GM12865 (cell line): ENCODE results near the gene HELZ.

Experiments used
- DNase-seq: peaks from one replicate; pipeline ENCODE4 v3.0.0; 2010; ENCODE audit warnings: low read depth
- H3K4me3 ChIP-seq: 2 replicates; pipeline ENCODE4 v1.5.1; 2011; ENCODE audit warnings: mild to moderate bottlenecking, low read depth, low read length, control low read depth
- TF ChIP-seq, protein P1 (sequence below): IDR thresholded peaks from 2 replicates; pipeline ENCODE4 v1.5.1; 2011; ENCODE audit warnings: low read length, control low read depth, low read depth, inconsistent platforms; ENCODE audit not compliant: insufficient read depth; ENCODE audit errors: missing control alignments

The HELZ gene

DNA sequence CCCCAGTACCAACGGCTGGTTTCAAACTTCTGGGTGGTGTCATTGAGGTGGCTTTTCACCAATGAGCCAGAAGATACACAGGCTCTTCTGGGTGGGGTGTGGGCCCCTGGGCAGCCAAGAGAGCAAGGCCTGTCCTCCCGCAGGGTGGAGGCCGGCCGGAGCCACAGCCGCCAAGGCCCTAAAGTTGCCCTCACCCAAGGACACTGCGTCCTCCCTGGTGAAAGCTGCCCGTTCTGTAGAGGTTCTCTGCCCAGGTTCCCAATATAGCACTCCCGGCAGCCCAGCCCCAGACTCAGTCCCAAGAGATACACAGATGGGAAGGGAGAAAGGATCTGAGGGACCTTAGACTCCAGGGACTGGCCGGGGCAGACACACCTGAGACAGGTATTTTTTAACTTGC lies 211.4 kb downstream of the HELZ start:
- no peak for DNase-seq
- H3K4me3 ChIP-seq, result no peak overlapping the region
- TF ChIP-seq, protein P1, sequence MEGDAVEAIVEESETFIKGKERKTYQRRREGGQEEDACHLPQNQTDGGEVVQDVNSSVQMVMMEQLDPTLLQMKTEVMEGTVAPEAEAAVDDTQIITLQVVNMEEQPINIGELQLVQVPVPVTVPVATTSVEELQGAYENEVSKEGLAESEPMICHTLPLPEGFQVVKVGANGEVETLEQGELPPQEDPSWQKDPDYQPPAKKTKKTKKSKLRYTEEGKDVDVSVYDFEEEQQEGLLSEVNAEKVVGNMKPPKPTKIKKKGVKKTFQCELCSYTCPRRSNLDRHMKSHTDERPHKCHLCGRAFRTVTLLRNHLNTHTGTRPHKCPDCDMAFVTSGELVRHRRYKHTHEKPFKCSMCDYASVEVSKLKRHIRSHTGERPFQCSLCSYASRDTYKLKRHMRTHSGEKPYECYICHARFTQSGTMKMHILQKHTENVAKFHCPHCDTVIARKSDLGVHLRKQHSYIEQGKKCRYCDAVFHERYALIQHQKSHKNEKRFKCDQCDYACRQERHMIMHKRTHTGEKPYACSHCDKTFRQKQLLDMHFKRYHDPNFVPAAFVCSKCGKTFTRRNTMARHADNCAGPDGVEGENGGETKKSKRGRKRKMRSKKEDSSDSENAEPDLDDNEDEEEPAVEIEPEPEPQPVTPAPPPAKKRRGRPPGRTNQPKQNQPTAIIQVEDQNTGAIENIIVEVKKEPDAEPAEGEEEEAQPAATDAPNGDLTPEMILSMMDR, result no peak

DNA sequence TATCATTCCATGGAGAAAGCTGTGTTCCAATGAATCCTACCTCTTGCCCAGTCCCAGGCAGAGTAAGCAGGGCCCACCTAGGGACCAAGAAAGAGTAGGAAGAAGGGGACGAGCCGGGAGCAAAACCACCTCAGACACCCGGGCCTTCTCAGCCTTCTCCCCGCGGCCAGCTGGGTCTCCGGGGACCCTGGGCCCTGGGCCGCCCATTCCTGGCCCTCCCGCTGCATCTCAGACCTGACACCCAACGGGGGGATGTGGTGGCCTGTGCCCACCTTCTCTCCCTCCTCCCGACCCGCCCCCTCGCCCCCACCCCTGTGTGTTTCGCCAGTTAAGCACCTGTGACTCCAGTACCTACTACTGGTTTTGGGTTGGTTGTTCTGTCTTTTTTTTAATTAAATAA lies 212.0 kb downstream of the HELZ start:
- DNase-seq, result no peak
- no peak overlapping the region for H3K4me3 ChIP-seq
- TF ChIP-seq, protein P1, result no peak

DNA sequence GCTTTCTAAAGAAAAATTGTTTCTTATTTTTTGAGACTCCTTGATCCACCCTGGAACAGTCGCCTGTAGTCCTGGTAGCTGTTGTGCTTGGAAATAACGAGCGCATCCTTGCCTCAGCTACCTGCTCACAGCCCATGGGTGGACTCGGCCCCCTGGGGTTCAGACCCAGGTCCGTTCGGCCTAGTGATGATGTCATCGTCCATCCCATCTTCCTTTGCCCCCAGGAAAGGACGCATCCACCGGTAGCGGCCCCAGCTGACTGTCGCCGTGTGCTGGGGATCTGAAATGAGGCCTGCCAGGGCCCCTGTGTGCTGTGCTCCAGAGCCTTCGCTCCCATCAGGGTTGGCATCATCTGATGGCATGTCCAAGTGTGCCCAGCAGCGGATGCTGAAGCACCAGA lies 212.6 kb downstream of the HELZ start:
- TF ChIP-seq, protein P1, result no peak
- no peak for DNase-seq
- no peak overlapping the region for H3K4me3 ChIP-seq

DNA sequence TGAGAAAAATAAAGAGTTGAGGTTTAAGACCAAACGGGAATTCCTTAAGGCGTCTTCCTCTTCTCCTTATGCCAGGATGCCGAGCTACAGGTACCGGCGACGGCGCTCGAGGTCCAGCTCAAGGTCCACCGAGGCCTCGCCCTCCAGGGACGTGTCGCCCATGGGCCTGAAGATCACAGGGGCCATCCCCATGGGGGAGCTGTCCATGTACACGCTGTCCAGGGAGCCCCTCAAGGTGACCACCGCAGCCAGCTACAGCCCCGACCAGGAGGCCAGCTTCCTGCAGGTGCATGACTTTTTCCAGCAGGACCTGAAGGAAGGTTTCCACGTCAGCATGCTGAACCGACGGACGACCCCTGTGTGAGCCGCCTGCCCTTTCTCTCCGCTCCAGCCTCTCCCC lies 214.4 kb downstream of the HELZ start:
- DNase-seq, result no peak
- H3K4me3 ChIP-seq, result no peak overlapping the region
- TF ChIP-seq, protein P1, result no peak

DNA sequence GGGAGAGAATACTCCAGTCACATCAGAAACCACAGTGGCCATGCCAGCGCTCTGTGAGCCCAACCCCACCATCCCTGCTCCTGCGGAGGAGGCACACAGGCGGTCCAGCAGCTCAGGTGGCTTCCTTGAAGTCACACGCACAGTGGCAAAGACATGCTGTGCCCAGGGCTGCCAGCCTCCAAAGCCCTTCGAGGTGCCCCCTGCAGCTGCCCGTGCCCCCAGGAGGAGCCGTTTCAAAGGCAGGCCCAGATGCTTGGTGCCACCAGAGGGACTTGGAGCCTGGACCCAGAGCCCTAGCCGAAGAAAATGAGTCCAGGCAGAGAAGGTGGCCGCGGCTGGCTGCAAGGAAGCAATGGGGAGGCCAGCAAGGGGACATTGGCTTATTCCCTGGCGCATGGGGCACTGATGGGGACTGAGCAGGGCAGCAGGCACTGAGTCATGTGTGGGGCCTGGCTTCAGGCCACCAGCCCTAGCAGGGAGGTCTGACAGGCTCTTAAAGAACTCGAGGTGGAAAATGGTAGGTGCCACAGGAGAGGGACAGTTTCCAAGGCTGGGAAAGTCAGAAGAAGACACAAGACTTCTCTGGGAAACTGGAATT lies 217.9 kb downstream of the HELZ start:
- DNase-seq, result no peak
- TF ChIP-seq, protein P1, result no peak
- no peak overlapping the region for H3K4me3 ChIP-seq

DNA sequence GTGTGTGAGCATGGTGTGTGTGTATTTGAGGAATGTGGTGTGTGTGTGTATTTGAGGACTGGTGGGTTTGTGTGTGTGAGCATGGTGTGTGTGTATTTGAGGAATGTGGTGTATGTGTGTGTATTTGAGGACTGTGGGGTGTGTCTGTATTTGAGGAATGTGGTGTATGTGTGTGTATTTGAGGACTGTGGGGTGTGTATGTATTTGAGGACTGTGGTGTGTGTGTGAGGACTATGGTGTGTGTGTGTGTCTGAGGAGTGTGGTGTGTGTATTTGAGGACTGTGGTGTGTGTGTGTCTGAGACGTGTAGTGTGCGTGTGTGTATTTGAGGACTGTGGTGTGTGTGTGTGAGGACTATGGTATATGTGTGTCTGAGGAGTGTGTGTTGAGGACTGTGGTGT lies 218.7 kb downstream of the HELZ start:
- H3K4me3 ChIP-seq, result no peak overlapping the region
- TF ChIP-seq, protein P1, result no peak
- DNase-seq, result no peak

DNA sequence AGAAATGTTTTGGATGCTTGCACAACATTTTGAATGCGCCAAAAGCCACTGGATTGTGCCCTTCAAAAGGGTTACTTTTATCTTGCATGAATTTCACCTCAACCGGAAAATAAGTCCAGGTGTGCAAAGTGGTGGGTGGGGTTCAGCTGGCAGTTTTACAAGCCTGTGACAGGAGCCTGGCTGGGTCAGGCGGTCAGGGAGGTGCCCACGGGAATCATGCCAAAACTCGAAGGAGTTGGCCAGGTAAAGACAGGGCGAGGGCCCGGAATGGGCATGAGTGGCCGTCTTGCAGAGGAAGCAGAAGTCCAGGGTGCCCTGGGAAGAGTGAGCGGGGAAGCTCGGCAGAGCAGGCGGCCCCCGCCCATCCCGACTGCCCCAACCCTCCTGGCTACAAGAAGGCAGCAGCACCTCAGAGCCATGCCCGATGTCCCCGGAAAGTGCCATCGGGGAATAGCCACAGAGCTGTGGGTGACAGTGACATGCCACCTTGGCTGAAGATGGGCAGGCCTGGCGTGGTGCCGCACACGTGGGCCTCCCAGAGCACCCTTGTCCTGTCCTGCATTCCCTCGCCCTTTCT lies 219.7 kb downstream of the HELZ start:
- TF ChIP-seq, protein P1, result no peak
- H3K4me3 ChIP-seq, result no peak overlapping the region
- no peak for DNase-seq
